Inflammatory macrophage (primary cell): Measurements from ENCODE around the gene TLCD5.
A peak's percentile ranks its signal among the peaks of the same experiment; 100 is the strongest.

ENCODE experiments used
- DNase-seq, 2 donors: peaks; one replicate each; pipeline ENCODE4 v3.0.0-alpha.2; 2020 to 2022

Gene TLCD5

GRCh38 chr11:120337355-120338106, 12.4 kb downstream of the TLCD5 start:
- peak in 1 of 2 donors; percentile 13 for DNase-seq

DNA sequence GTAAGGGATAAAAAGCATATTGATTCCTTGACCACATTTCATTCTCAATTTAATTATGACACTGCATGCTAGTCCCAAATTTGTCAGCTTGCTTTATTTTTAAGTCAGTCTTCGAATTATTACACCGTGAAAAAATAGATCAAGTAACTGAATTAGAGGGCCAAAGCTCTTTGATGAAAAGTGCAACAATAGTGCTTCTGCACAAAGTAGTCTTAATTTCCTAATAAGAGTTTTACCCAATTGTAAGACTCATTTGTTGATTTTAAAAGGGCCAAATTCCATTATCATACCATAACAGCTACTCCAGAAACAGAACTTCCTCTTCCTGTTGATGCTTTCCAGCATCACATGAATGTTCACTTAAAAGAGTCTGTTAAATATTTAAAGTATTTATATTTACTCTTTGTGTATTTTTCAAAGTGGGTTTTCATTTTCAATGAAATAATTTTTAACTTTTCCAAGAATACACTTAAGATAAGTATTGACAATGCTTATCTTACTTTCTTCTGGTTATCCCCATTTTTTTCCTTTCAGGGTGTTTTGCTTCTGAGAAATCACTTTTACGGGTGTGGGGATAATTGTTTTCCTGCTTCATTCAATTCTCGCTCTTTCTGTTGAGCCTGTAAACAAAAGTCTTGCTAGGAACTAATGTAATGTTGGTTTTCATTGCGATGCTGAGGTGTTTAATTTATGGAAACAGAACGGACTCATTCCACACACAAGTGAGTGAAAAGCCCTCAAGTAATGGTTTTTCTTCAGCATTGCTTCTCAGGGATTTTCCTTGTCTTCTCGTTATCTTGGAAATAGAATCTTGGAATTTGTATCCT, 13.2 kb downstream of the TLCD5 start:
- DNase-seq: no peak

DNA sequence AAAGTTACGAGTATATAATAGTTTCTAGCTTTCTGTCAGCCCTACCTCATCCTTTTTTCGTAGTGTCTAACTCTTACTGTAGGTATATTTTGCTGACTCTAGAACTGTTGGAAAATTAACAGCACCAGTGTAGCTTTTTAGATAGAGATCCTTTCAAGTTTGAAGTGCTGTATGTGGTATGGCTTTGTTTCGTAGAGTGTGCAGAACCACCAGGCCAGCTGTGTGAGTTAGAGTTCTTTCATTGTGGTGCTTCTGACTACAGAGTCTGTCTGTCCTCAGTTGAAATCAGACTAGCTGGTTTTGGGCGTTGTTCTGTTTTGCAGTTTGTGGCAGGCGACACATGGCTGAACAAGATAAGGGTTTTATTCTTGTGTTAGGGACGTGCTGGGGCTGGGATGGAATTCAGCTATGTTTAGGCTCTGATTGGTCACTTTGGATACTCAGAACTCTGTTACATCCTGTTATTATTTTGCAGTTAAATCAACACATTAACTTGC, 14.3 kb downstream of the TLCD5 start:
- DNase-seq: no peak

GRCh38 chr11:120340529-120340928, 15.4 kb downstream of the TLCD5 start:
- no peak for DNase-seq

DNA sequence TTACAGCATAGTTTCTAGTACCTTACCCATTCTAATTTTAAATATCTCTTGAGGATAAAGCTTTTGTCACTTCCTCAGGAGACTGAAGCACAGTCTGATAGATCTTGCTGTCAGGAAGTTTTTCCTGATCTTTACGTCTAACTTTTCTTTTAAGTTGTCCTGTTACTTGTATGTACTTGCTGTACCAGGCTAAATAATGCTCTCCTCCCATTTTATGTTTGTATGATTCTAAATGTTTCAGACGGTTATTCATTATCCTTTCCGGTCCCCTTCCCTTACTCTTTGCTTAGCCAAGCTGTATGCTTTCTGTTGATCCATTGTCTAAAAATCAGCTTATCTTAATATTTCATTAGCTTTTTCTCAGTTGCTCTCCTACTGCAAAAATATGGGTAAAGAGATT, 17.1 kb downstream of the TLCD5 start:
- DNase-seq: no peak

DNA sequence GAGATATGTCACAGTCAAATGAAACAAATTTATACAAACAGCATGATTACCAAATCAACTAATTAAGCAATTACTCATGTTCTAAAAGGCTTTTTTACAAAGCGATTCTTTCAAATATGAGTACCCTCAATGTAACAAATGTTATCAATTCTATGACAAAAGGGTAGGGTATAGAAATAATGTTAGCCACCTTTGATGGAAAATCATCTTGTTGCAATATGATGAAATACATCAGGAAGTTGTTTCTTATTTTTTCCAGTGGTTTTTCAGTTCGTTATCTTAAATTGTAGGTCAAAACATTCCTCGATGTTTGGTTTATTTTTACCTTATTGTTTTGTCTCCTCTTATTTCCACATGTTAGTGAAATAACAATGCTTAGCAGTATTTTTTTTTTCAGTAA, 17.6 kb downstream of the TLCD5 start:
- DNase-seq: no peak

DNA sequence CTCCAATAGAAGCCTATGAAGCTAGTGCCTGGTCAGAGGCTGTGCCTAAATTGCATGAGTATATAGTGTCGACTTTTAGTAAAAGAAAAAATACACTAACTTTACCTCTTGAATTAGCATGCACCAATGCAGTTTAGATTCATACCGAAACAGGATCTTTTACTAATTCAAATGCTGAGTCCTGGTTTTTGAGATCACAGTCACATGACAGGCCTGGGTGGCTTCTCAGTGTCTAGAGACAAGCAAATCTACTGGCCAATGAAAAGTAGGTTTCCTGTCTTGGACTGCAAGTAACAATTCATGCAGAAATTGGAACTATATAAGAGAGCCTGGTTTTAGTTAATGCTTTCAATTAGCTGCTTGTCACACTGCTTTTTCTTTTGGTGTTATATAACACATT, 18.3 kb downstream of the TLCD5 start:
- peak; percentile 22 to 32 for DNase-seq

GRCh38 chr11:120344302-120345004, 19.4 kb downstream of the TLCD5 start:
- DNase-seq: peak; percentile 71 to 76

DNA sequence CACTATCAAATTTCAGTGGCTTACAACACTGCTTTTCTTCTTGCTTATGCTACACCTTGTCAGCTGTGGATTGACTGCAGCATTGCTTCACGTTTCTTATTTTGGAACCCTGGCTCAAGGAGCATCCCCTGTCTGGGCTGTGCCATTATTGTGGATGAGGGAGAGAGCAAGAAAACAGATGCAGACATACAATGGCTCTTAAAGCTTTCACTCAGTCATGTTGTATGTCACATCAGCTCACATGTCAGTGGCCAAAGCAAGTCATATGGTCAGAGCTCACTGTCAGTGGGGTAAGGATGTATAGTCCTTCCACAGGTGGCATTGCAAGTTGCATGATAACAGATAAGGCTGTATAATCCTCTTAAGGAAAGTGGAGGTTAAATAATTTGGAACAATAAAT, 21.1 kb downstream of the TLCD5 start:
- DNase-seq: no peak

DNA sequence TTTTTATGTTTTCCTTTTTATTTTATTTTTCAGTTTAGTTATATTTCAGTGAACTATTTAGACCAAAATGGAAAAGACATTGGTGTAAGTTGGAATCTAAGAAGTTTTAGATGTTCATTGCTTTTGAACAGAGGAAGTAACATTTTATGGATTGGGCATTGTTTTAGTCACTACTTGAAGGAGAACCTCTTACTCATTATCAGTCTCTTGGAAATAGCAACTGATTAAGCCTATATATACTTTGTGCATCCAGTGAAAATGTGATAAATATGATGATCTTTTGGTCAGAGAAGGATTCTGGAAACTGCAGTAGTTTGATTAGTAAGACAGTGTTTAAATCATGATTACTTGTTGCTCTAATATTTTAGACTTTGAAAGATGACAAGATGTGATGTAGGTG, 25.5 kb downstream of the TLCD5 start:
- no peak for DNase-seq

DNA sequence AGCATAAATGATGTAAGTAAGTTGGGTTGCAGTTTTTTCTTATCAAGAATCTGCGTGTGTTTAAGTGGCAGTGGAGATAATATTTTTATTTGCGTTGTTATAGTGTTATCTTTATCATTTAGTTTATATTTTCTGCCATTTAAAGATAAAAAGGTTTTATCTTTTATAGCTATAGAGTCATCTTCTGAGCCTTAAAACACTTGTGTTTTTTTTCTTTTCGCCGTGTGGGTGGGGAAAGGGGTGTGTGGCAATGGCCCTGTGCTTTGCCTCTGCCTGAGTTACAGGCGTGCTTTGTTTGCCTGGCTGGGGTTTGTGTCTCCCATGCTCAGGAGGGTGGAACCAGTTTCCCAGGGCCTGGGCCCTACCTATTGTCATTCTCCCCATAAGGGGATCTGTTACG, 27.3 kb downstream of the TLCD5 start:
- DNase-seq: no peak

DNA sequence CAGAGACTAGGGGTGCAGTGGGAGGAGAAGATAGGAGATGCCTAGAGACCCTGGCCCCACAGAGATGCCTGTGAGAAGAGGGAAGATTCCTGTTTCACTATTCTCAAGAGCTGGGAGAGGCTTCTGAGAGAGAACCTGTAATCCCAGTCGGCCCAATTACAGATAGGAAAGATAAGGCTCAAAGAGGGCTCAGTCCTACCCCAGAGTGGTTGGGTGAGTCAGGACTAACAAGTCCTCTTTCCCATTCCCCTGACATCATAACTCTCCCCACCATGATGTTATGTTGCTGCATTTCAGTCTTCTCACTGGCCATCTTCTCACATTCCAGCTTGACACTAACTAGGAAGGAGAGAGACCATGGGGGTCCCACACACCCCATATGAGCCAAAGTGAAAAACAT, 29.0 kb downstream of the TLCD5 start:
- no peak for DNase-seq

DNA sequence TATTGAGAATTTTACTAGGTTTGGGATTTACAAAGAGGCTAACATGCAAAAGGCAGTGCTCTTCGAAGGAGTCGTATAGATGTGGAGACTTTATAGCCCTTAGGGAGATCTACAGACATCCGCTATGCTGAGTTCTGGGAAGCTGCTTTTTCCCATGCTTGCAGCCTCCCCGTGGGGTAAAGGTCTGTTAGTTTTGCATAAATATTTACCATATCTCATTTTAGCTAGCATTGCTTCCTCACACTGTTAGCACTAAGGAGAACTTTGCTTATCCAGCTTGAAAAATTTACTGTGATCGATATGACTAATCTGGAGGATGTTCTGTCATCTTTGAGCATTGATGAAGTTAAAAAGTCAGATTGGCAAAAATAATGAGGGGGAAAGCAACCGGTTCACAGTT, 29.7 kb downstream of the TLCD5 start:
- DNase-seq: no peak

DNA sequence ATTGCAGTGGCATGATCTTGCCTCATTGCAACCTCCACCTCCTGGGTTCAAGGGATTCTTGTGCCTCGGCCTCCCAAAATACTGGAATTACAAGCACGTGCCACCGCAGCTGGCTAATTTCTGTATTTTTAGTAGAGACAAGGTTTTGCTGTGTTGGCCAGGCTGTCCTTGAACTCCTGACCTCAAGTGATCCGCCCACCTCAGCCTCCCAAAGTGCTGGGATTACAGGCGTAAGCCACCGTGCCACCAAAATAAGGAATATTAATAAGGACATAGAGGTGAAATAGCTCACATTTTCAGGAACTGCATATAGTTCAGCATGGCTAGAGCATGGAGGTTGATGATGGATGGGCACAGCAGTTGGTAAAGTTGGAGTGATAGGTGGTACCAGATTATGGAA, 32.5 kb downstream of the TLCD5 start:
- no peak for DNase-seq

- DNase-seq: no peak
Observed at GRCh38 chr11:120358729-120359128, 33.6 kb downstream of the TLCD5 start.

GRCh38 chr11:120363436-120363835, 38.3 kb downstream of the TLCD5 start:
- DNase-seq: no peak

DNA sequence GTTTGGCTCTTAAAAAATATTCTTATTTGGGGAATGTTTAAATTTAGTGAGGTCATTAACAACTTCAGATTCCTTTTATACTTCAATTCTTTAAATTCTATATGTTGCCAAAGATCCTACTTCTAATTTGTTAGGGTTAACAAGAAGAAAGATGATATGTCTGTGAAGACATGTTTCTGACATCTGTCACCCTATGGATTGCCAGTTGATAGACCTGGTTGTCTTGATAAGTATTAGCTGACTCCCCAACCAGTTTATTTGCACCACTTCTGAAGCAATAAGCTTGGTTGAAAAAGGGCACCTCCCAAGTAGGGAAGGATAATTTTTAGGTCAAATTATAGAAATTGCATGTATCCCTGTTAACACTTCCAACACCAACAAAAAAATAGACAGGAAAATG, 40.4 kb downstream of the TLCD5 start:
- DNase-seq: no peak

- DNase-seq: no peak
Observed at GRCh38 chr11:120372296-120372695, 47.2 kb downstream of the TLCD5 start.

GRCh38 chr11:120375076-120375475, 50.0 kb downstream of the TLCD5 start:
- DNase-seq: no peak

DNA sequence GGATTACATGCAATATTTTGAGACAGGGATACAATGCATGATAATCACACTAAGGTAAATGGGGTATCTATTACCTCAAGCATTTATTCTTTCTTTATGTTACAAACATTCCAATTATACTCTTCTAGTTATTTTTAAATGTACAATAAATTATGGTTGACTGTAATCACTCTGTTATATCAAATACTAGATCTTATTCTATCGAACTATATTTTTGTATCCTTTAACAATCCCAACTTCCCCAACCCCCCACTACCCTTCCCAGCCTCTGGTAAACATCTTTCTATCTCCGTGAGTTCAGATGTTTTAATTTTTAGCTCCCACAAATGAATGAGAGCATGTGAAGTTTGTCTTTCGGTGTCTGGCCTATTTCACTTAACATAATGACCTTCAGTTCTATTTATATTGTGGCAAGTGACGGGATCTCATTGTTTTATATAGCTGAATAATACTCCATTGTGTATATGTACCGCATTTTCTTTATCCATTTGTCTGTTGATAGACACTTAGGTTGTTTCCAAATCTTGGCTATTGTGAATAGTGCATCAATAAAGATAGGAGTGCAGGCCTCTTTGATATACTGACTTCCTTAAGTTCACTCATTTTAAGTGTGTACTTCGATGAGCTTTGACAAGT, 51.6 kb downstream of the TLCD5 start:
- no peak for DNase-seq

DNA sequence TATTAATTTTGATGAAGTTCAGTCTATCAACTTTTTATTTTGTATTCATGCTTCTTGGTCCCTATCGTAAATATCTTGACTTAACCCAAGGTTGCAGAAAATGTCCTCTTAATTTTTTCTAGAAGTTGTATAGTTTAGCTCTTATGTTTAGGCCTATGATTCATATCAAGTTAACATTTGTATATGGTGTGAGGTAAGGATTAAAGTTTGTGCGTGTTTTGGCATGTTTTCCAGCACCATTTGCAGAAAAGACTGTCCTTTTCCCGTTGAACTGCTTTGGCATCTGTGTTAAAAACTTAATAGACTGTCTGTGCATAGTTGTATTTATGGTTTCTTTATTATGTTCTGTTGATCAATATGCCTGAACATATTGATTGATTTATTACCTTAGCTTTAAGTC, 53.4 kb downstream of the TLCD5 start:
- no peak for DNase-seq

- DNase-seq: no peak
Observed at GRCh38 chr11:120381401-120381800, 56.3 kb downstream of the TLCD5 start.
